Bronchus fibroblast of lung (primary cell): Measurements from ENCODE around the gene EXTL1. TPM values are rescaled to one million over a fixed set of nuclear protein-coding genes. Genes with fewer than 3 reads are reported as not detected.

ENCODE experiments used
- total RNA-seq: library from RNA; depleted of rRNA; stranded (reverse); fragments of >200 nt; gene quantifications from 2 replicates; pipeline ENCODE4 v1.2.3, GENCODE V29; 2015

Gene EXTL1, protein sequence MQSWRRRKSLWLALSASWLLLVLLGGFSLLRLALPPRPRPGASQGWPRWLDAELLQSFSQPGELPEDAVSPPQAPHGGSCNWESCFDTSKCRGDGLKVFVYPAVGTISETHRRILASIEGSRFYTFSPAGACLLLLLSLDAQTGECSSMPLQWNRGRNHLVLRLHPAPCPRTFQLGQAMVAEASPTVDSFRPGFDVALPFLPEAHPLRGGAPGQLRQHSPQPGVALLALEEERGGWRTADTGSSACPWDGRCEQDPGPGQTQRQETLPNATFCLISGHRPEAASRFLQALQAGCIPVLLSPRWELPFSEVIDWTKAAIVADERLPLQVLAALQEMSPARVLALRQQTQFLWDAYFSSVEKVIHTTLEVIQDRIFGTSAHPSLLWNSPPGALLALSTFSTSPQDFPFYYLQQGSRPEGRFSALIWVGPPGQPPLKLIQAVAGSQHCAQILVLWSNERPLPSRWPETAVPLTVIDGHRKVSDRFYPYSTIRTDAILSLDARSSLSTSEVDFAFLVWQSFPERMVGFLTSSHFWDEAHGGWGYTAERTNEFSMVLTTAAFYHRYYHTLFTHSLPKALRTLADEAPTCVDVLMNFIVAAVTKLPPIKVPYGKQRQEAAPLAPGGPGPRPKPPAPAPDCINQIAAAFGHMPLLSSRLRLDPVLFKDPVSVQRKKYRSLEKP
- 0.30 and 0.34 TPM in 2 replicates for total RNA-seq

DNA sequence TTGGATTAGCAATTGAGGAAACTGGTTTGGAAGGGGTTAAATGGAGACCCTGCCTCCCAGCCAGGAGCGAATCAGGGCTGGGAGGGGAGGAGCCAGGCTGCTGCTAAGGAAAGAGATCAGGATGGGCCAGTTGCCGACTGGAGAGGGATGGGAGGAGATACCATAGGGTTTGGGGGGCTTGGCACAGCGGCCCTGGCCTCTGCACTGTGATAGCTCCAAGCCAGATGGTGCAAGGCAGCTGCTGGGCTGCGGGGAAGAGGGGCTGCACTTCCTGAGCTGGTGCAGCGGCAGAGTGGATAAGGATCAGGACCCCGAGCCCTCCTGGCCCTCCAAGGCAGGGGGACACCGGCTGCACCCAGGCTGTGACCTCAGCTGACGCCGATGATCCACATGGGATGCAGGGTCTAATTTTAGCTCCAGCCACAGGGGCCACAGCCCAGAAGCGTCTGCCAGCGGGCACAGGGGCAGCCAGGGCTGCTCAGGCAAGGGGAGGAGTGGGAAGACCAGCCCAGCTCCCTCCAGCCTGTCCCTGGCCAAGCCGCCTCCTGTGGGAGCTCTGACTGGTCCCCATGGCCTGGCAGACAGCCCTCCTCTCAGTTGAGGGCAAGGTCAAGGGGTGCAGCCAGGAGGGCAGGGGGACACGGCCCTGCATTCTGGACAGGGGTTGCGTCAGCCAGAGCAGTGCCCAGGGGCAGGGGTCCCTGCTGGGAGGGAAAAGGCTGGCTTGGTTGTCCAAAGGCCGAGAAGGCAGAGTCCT, at the start of gene EXTL1:
Gene EXTL1, plus strand, starts transcription at position 129 of the 757 bp plus-strand sequence. CDS start 872 bp downstream, outside the sequence.

DNA sequence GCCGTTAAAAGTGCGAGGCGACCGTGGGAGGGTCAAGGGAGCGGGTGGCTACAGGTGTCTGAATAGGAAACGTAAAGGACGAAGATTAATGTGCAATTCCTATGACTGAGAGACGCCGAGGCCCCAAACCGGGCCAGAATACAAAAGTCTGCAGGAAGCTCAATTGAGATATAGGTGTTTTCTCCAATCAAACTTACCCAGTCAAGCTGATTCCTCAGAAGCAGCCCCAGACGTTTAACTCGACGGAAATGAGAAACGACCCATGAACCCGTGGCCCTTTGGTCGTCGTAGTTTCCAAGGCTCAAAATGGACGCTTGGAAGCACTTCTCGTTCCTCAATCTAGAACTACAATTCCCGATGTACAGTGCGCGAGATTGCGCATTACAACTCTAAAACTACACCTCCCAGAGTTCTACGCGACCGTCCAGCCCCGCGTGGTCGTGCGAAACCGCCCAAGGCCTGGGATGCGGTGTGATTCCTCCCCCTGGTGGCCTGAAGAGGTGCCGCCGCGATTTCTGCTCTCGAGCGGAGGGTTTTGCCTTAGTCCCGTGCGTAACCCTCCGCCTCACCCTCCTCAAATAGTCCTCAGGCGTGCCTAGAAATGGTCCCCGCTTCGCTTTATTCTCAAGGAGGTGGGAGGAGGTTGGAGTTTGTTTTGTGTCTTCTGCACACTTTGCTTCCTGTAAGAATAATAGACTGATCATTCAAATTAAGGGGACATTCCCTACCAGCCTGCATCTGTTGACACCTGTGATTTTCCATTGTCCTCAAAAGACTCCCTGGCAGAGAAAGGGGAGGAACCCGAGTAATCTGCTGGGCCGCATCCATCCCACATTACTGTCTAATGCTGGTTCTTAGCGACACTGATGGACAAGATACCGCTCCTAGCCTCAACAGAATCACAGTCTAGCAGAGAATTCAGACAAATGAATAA, 23.5 kb upstream of the EXTL1 start, which contains the start of gene PAFAH2:
Gene PAFAH2, minus strand, starts transcription at position 236 of the 934 bp plus-strand sequence. CDS start 7,247 bp downstream, outside the sequence.

DNA sequence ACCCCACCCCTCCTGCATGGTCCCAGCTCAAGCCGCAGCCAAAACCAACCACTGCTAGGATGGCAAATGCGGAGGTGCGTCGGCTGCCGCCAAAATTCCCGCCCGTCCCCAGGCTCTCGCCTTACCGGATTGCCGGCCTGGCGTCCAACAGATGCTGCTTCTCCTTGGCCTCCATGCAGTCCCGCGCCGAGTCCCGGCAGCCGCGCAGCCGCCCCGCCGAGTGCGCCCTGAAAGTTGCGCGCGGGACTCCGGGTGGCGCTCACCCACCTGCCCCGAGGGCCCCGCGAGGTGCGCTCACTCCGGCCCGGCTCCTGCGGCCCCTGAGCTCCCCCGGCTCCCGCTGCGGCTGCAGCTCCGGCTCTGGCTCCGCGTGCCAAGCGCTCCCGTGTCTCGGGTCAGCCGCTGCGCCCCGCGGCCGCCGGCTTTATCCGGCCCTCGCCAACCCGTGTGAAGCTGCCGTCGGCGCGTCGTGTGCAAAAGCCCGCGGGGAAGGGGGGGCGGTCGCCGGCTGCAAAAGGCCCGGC, 24.2 kb downstream of the EXTL1 start, which contains the start of gene SLC30A2:
Gene SLC30A2, minus strand, starts transcription at position 397 of the 524 bp plus-strand sequence. Its CDS starts 222 bp downstream, at position 175.

DNA sequence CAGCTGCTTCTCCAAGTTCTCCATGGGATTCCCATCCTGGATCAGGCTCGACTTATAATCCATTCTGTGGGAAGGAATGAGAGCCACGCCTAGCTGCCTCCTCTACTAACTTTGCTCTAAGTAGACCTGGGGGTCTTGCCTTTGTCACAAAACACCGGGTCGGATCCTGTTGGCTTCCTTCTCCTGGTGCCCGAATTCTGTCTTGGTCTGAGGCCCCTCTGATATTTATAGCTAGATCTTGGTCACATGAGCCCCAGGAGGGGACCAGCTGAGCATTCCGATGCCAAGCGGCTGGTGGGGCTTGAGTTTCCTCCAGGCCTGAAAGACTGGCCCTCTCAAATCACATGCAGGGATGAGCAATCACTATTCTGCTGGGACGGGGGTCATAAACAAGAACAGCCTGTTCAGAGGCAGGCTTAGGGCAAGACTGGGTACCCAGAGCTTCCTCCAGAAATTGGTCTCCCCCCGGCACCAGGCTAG, 45.9 kb downstream of the EXTL1 start, which contains the start of gene TRIM63:
Gene TRIM63, minus strand, starts transcription at position 199 of the 480 bp plus-strand sequence. Its CDS starts 136 bp downstream, at position 63.

Other genes starting within 250 kb of the EXTL1 start
- gene SELENON, start 221.6 kb upstream of the EXTL1 start, total RNA-seq: 41.0 and 44.0 TPM in 2 replicates
- gene MTFR1L, start 201.8 kb upstream of the EXTL1 start, total RNA-seq: 35.6 and 40.6 TPM in 2 replicates
- gene AUNIP, start 162.3 kb upstream of the EXTL1 start, total RNA-seq: 5.1 and 9.1 TPM in 2 replicates
- 8.1 and 8.9 TPM in 2 replicates for gene PAQR7, start 146.1 kb upstream of the EXTL1 start, total RNA-seq
- gene STMN1, start 115.4 kb upstream of the EXTL1 start, total RNA-seq: 278 and 372 TPM in 2 replicates
- gene PAFAH2, start 23.7 kb upstream of the EXTL1 start, total RNA-seq: 9.7 and 14.5 TPM in 2 replicates
- gene SLC30A2, start 24.3 kb downstream of the EXTL1 start, total RNA-seq: not detected in 2 replicates
- not detected in 2 replicates for gene TRIM63, start 45.9 kb downstream of the EXTL1 start, total RNA-seq
- 1.3 and 1.8 TPM in 2 replicates for gene PDIK1L, start 90.0 kb downstream of the EXTL1 start, total RNA-seq
- gene FAM110D, start 137.3 kb downstream of the EXTL1 start, total RNA-seq: not detected in 2 replicates
- gene C1orf232, start 147.2 kb downstream of the EXTL1 start, total RNA-seq: not detected in 2 replicates
- gene ZNF593, start 148.1 kb downstream of the EXTL1 start, total RNA-seq: 62.1 and 65.6 TPM in 2 replicates
- gene ZNF593OS, start 150.1 kb downstream of the EXTL1 start, total RNA-seq: not detected in 2 replicates
- 0.15 and 0.17 TPM in 2 replicates for gene CNKSR1, start 155.7 kb downstream of the EXTL1 start, total RNA-seq
- gene CATSPER4, start 168.8 kb downstream of the EXTL1 start, total RNA-seq: not detected in 2 replicates
- gene CEP85, start 212.4 kb downstream of the EXTL1 start, total RNA-seq: 12.4 and 13.7 TPM in 2 replicates